H1 (cell line): ENCODE data around the gene ART4. TPM values are rescaled to one million over a fixed set of nuclear protein-coding genes. Genes with fewer than 3 reads are reported as not detected.

Experiments
- EZH2 ChIP-seq: fragments of 200-600 bp; sonication (generic); IDR thresholded peaks from 2 replicates; pipeline ENCODE4 v1.7.1; 2012; ENCODE audit warnings: low read depth, mild to moderate bottlenecking, moderate library complexity, low read length, inconsistent platforms; ENCODE audit not compliant: severe bottlenecking
- FOSL1 ChIP-seq: IDR thresholded peaks from 2 replicates; pipeline ENCODE4 v1.6.1; 2011; ENCODE audit warnings: mild to moderate bottlenecking, low read depth, low read length, moderate library complexity; ENCODE audit not compliant: insufficient read depth
- HDAC6 ChIP-seq: IDR thresholded peaks from one replicate; pipeline ENCODE4 v1.7.1; 2012; ENCODE audit warnings: low read depth, mild to moderate bottlenecking, inconsistent platforms, low read length, moderate library complexity
- POLR2A ChIP-seq, 2 experiments: IDR thresholded peaks; 1 replicate in 1 of 2; 2 replicates in 1 of 2; pipeline ENCODE4 v1.6.1; 2011; ENCODE audit warnings: low read depth in 2 of 2, low read length in 2 of 2, mild to moderate bottlenecking in 2 of 2; ENCODE audit errors: control extremely low read depth in 1 of 2
- SAP30 ChIP-seq: fragments of 300-600 bp; sonication (generic); IDR thresholded peaks from 2 replicates; pipeline ENCODE4 v1.7.1; 2012; ENCODE audit warnings: low read length, moderate library complexity, mild to moderate bottlenecking, inconsistent platforms; ENCODE audit not compliant: insufficient read depth, insufficient replicate concordance
- SUZ12 ChIP-seq: fragments of 200-600 bp; sonication (generic); IDR thresholded peaks from 2 replicates; pipeline ENCODE4 v1.6.1; 2012; ENCODE audit warnings: mild to moderate bottlenecking, inconsistent platforms, low read length, moderate library complexity, mixed read lengths
- polyA plus RNA-seq, 7 experiments: library from polyadenylated mRNA; depleted of rRNA in 3 of 7; stranded (reverse) in 5 of 7; unstranded in 2 of 7; fragments of >200 nt in 5 of 7; fragments of 200-250 nt in 2 of 7; gene quantifications; 1 replicate in 5 of 7; 2 replicates in 1 of 7; 4 replicates in 1 of 7; pipeline versions ENCODE4 v1.2.1 to v1.2.3, GENCODE V29; 2011 to 2013; ENCODE audit warnings: missing spikeins in 2 of 7, mixed read lengths in 2 of 7
- total RNA-seq: library from RNA; stranded (reverse); fragmentation: NEBNext Ultra II Directional; extraction: Animal tissue kit (Norgen Biotek cat#: 25700); gene quantifications from 2 replicates; pipeline ENCODE4 v1.2.1, GENCODE V29; 2021

Gene ART4
- total and polyA plus RNA-seq, 2 of the 8 experiments (the other 6 are each of a cell fraction or from before 2014, with no cell fraction given): not detected

- TF ChIP-seq FOSL1 (no peak), SUZ12 (no peak), HDAC6 (no peak), SAP30 (no peak), POLR2A (IDR thresholded peaks at IDR 0.05; ENCODE audit: control extremely low read depth in 1 of 2, low read depth in 2 of 2, low read length in 2 of 2) (no peak), EZH2 (no peak)
These were observed 66.1 kb downstream of the ART4 start (continued) for GRCh38 chr12:14777271-14777670.
